Putamen (tissue), 1 donor: Measurements from ENCODE around the gene DPF3.

ENCODE experiments used
- DNase-seq: peaks from one replicate; pipeline ENCODE4 v3.0.0-alpha.2; 2016; ENCODE audit warnings: low spot score

Gene DPF3

DNA sequence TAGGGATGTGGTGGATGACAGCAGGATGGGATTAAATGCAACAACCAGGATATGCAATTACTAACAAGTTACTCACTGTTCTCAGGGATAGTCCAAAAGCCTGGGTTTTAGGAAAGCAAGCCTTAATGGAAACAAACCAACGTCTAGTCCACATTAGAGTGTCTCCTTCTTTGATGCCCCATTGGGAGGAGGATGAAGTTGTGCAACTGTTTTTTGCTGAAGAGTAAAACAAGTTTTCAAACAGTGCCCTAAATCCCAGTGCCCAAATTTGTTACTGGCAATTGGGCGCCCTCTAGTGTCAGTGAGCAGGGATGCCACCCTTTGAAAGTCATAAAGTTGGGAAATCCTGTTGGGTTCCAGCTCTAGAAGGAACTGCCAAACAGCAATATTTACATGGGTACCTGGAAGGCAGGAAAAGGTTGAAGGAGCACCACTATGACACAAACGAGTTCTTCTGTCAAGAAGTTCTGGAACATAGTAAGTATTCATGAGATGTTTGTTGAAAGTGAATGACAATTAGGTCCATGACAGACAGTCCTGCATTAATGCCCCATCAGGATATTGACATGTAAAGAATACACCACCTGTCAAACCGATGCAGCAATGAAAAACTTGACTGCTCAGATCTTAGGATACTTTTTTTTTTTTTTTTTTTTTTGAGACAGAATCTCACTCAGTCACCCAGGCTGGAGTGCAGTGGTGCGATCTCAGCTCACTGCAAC lies 11.1 kb upstream of the DPF3 start:
- DNase-seq, result peak; percentile 57

- DNase-seq, result no peak
Observed at GRCh38 chr14:72904218-72904617, 10.3 kb upstream of the DPF3 start.

DNA sequence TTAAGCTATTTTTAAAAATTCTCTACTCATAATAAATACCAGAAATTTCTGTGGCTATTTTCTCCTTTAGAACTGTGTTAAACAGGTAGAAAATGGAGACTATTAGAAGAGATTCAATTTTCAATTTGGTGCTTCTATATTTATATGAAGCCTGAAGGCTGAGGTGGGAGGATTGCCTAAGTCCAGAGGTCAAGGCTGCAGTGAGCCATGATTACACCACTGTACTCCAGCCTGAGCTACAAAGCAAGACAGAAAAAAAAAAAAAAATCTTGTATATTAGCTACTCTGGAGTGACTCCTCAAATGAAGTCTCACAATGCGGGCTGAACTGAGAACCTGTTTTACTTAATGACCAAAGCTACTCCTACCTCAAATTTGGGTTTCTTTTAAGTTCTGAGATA lies 9.8 kb upstream of the DPF3 start:
- DNase-seq, result no peak

GRCh38 chr14:72902801-72903530 lies 9.1 kb upstream of the DPF3 start:
- no peak for DNase-seq

DNA sequence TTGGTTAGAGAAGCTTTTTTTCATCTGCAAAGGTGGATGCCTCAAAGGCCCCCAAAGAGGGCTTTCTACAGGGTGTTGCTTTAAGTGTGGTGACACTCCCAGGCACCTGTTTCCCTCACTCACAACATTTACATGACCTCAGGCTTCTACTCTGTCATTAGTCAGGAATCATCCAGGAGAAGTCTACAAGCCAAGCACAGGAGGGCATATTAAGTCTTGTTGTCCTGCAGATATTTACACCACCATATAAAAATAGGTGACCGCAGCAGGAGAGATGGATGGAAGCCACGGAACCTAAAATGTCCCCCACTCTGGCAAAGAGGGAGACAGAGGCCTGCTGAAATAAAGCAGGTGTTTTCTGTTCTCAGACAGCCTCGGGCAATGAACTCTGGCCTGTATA lies 7.5 kb upstream of the DPF3 start:
- DNase-seq, result no peak

DNA sequence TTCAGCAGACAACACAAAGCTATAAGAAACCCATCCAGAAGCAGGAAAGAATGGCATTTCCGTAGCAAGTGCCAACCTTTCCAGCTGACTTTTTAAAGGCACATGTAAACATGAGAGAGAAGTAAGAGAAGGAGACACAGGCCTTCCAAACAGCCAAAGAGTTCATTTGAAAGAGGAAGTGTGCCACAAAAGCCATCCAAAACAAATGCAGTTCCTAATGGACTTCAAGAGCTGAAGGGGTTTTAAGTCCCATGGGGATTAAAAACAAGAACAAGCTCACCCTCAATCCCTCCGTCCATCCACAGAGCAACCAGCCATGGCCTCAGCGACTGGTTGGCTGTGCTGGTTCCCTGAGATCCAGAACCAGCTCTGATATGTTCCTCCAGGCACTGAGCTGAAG lies 4.5 kb upstream of the DPF3 start:
- no peak for DNase-seq

DNA sequence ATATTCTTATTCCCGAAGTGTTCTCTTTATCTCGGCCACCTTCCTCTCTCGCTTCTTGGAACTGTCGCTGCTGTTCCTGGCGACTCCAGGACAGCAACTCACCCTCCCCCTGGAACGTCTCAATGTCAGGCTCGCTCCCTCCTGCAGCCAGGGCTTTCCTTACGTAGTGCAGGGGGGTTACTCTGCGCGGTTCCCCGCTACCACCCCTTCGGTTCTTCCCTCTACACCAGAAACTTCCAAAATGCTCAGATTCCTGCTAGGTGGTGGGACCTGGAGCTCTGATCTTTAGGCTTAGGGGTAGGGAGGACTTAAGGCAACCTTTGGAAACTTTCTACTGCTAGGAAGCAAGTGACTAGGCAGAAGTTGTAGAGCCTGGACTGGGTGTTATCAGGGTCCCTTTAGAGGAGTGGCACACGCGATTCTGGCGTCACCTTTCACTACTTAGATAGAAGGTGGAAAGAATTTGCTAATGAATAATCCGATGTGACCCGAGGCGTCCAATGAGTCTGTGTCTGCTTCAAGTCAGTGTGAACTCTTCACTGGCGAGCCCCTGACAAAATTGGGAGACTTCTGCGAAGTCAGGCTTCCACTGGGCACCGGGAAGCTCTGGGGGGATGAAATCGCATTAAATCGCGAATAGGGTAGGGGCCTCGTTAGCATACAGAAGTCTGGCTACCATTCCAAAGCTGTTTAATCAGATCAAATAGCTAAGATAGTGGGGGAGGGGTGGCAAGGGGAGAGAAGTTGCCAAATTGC lies 900 bp upstream of the DPF3 start:
- DNase-seq, result peak; percentile 13

- DNase-seq, result no peak
Observed at GRCh38 chr14:72894323-72894622, 372 bp upstream of the DPF3 start.

DNA sequence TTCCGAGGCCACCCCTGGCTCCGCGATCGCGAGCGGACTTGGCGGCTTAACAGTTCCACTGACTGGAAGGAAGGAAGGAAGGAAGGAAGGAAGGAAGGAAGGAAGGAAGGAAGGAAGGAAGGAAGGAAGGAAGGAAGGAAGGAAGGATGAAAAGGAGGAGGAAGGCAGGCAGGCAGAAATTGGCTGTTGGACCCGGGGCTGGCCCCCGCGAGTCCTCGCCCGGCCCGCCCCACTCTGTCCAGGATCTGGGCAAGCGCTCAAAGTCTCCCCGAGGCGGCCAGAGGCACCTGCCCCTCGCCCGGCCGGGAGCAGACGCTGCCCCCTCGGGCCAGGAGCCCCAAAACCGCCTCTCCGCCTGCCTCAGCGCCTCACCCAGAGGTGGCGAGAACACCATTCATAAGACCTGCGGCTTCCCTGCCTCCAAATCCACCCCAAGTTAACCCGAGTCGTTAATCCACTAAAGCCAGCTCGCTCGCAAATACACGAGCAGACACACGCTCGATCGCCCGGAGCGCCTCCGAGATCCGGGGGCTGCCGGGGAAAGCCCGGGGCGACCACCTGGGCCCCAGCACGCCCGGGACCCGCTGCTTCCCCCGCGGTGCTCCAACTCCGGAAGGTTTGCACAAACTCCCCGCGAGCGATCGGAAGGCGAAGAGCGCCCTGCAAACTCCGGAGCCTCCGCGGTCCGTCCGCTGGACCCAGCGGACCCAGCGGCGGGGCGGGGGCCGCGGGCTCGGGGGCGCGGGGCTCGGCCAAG lies 844 bp downstream of the DPF3 start:
- DNase-seq, result peak; percentile 36

DNA sequence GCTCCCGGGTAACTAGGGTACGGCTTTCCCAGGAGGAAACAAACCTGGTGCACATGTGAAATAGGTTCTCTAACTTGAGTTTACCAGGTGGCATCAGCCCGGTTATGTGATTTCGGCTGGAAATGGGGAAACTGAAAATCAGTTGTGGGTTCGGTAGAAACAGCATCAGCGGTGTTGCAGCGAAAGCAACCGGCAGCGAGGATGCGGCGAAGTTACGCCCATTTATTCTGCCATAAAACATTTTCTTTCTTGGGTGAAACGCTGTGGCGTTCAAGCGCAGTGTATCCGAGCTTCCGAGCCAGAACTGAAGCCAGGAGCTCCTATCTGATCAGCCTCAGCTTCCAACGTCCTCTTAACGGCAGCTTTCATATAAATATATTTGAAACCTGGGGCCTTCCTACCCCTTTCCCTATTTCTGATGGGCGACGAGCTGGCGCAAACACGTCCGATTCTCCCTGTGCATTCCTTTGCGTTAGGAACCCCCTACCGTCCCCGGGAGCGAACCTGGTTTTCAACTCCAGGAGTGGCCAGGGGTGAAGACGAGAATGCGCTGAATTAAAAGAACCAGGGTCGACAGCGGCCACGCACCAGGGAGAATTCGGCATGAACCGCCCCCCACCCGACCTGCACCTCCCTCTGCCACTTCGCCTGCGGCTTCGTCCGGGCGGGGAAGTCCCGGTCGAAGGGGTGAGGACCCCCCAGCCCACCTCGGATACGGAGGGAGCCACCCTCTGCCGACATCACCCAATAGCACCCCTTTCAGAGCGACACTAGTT lies 1.6 kb downstream of the DPF3 start:
- no peak for DNase-seq

DNA sequence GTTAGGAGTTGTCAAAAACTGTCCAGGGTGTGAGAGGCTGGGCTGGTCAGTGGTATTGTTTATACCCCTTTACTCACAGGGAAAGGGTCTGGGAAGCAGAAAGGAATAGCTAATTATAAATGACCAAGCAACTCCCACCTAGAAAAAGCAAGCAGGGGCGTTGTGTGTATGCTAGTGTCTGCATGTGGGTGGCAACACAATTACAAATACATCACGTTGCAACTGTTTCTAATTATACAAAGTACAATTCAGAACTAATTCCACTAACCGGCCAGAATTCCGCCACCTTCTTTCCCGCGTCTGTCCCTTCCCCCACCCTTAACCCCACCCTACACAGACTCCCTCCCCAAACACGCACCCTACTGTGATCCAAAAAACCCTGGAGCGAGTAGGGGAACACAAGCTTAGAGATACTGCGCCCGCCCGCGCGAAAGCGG lies 2.2 kb downstream of the DPF3 start:
- DNase-seq, result no peak

- DNase-seq, result no peak
Observed at GRCh38 chr14:72889366-72889765, 4.5 kb downstream of the DPF3 start.

GRCh38 chr14:72888636-72889201 lies 5.2 kb downstream of the DPF3 start:
- no peak for DNase-seq

- DNase-seq, result no peak
Observed at GRCh38 chr14:72888192-72888591, 5.7 kb downstream of the DPF3 start.

DNA sequence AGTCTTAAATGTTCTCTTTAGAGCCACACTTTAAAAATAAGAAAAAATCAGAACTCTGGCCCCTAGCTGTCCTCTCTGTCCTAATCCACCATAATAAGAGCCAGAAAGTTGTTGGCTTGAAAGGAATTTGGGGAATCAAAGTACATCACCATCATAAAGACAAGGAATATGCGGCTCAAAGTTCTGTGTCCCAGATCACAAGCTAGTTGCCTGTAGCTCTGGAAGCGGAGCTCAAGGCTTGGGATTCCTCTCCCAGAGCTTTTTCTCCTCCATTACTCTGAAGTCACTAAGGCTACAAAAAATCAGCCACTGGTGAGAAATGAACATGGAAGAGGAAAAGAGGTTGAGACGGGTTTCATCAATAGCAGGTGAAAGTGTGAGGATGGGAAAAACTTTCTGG lies 6.4 kb downstream of the DPF3 start:
- DNase-seq, result no peak

GRCh38 chr14:72884386-72884785 lies 9.5 kb downstream of the DPF3 start:
- no peak for DNase-seq

DNA sequence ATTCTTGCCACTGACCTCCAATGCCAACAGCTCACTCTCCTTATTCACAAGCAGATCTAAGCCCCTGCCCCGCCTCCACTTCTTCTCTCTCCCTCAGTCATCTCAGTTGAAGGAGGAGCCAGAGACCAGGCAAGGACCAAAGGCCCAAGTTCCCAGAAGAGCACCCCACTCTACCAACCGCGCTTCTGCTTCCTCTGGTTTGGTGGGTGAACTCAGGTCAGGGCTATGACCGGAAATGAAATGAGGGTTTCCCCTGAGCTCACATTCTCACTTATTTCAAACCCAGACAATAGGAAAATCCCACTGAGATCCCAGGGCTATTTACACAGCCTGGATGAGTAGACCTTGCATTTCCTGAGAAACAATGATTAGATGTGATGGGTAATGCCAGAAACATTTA lies 9.9 kb downstream of the DPF3 start:
- no peak for DNase-seq

- no peak for DNase-seq
Observed at GRCh38 chr14:72883109-72883508, 10.8 kb downstream of the DPF3 start.

- no peak for DNase-seq
Observed at GRCh38 chr14:72882463-72882862, 11.4 kb downstream of the DPF3 start.

DNA sequence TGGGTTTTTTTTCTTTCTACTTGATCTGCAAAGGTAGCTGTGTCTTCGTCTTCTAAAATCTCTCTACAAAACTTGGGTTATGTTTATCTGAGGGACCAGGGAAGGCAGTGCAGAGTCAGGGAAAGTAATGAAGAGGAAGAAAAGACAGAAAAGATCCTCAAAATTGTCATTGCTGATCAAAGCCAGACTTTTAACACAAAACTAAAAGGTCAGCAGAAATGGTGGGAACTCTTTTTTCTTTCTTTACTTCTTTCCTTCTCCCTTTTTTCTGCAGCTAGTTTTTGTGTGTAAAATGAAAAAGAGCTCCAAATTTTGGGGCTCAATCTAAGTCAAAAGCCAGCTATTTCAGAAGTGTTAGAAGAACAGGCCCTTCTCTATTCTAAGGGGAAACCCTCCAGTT lies 11.9 kb downstream of the DPF3 start:
- DNase-seq, result no peak

DNA sequence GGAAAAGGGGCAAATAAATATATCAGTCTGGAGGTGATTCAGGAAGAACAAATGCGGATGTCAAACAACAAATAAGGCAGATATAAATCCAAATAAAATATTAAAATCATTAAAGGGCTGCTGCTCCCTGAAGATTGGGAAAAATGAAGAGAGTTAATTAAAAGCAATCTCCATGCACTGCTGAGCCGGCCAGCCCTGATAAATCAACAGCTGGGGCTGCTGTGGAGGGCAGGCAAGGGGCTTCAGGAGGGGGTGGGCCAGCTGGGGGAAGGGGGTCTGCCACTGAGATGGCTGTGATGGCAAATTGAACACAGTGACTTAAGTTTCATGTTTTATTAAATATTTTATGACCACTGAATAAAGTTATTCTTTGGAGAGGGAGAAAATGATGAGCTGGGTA lies 12.4 kb downstream of the DPF3 start:
- DNase-seq, result no peak
